GM12891 (cell line): Measurements from ENCODE around the gene ZCCHC10.
"Not testable (repeated sequence)": the region's sequence is repeated elsewhere in the genome, so short reads cannot be mapped to it uniquely, and the experiment has no call there.

Source experiments
- DNase-seq: peaks from one replicate; pipeline ENCODE4 v3.0.0; 2011; ENCODE audit warnings: low spot score; ENCODE audit not compliant: insufficient read length
- FAIRE-seq: peaks from 2 replicates; lab custom pipeline; 2011; peaks lifted over from hg19 to GRCh38; lab: Jason Lieb, UNC
- PAX5 ChIP-seq: IDR thresholded peaks from 2 replicates; pipeline ENCODE4 v1.6.1; 2011; ENCODE audit warnings: low read length, moderate library complexity, mild to moderate bottlenecking; ENCODE audit not compliant: insufficient read depth, severe bottlenecking
- POLR2A ChIP-seq: IDR thresholded peaks from 2 replicates; pipeline ENCODE4 v1.6.1; 2011; ENCODE audit warnings: low read depth, low read length, control low read depth
- POLR2AphosphoS5 ChIP-seq: IDR thresholded peaks from 2 replicates; pipeline ENCODE4 v1.6.1; 2011; ENCODE audit warnings: low read depth, low read length, control low read depth
- POU2F2 ChIP-seq: IDR thresholded peaks from 2 replicates; pipeline ENCODE4 v1.6.1; 2011; ENCODE audit warnings: low read depth, mild to moderate bottlenecking, control low read depth, low read length, moderate library complexity
- SPI1 ChIP-seq: IDR thresholded peaks from 2 replicates; pipeline ENCODE4 v1.6.1; 2011; ENCODE audit warnings: low read depth, low read length, control low read depth
- TAF1 ChIP-seq: IDR thresholded peaks from 2 replicates; pipeline ENCODE4 v1.6.1; 2011; ENCODE audit warnings: low read depth, low read length, control low read depth

The ZCCHC10 gene

DNA sequence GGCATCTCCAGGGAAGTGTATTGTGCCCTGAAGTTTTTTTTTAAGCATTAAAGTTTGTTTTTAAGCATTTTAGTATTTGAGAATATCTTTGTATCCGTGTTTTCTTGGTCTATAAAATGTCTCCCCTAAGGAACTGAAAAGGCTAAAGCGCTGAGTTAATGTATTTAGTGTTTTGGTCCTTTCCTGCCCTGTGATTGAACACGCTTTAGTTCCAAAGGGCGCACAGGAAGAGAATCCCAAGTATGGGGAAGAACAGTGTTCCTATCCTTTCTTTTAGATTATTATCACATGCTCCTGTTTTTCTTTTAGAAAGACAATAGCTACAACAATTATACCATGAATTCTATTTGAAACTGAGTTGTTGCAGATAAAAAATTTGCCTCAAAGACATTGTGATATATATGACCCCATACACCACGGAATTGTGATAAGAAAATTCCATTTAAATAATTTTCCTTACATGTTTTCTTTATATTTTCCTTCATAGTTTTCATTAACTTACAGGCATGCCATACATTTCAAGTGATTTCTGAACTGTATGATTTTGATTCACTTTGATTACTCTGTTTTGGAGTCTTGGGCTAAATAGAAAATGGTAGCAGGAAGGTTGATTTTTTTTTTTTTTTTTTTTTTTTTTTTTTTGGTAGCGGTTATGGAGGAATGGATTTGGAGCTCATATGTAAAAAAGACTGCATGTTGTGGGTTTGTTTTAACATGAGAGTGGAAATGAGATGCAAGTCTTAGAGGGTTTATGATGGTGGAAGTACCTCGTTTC lies 28.5 kb upstream of the ZCCHC10 start:
- no peak for DNase-seq
- TF ChIP-seq POLR2AphosphoS5 (no peak), POU2F2 (no peak), PAX5 (no peak), POLR2A (no peak), SPI1 (no peak), TAF1 (no peak)
- FAIRE-seq: no peak

DNA sequence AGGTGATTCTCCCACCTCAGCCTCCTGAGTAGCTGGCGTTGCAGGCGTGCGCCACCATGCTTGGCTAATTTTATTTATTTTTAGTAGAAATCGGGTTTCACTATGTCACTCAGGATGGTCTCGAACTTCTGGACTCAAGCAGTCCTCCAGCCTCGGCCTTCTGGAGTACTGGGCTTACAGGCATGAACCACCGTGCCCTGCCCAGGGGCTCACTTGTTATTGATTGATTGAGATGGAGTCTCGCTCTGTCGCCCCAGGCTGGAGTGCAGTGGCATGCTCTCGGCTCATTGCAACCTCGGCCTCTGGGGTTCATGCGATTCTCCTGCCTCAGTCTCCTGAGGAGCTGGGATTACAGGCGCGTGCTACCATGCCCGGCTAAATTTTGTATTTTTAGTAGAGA lies 27.1 kb upstream of the ZCCHC10 start:
- TF ChIP-seq PAX5: no peak
- TF ChIP-seq POLR2AphosphoS5: no peak
- no peak for TF ChIP-seq SPI1
- TF ChIP-seq POU2F2: no peak
- TF ChIP-seq POLR2A: no peak
- no peak for TF ChIP-seq TAF1
- FAIRE-seq (no peak), DNase-seq (no peak)

DNA sequence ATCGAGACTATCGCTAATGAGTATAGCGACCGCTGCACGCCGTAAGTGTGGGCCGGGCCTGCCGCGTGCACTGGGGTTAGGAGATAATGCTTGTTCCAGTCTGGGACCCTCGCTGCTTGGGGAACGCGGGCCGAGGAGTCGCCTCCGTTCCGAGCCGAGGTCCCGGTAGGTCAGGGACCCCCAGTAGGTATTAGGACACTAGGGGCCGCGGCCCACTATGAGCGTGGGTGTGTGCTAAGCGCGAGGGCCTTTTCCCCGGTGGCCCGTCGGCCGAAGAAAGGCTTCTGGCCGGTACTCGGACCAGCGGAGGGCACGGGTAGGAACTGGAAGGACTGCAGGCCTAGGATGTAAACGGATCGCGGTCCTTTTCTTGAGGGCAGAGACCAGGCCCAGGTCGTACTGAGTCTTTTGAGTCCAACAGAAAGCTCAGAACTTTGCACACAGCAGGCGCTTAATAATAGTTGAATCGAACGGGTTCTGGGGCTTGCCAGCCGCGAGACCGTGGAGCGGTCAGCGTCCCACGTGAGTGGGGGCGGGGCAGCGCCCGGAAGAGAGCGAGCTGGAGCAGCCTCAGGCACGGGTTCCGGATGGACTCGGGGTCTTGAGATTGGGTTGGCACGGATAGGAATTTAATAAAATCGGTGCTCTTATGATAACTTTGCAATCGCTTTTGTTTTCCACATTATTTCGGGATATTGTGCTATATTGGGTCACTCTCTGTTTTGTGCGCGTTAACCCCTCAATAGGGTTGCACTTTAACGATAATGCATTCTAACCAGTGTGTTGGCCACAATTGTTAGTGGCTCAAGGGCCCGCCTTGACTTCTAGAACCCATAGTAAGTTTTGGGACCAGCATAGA lies 26.2 kb upstream of the ZCCHC10 start:
- peak; percentile 53 for DNase-seq
- TF ChIP-seq PAX5: no peak
- no peak for TF ChIP-seq POU2F2
- no peak; the same call in 1 of the 2 replicates for TF ChIP-seq TAF1
- no peak for TF ChIP-seq SPI1
- peak; percentile 50; the same call in 1 of the 2 replicates for TF ChIP-seq POLR2AphosphoS5
- no peak for TF ChIP-seq POLR2A
- FAIRE-seq: peak; percentile 74

DNA sequence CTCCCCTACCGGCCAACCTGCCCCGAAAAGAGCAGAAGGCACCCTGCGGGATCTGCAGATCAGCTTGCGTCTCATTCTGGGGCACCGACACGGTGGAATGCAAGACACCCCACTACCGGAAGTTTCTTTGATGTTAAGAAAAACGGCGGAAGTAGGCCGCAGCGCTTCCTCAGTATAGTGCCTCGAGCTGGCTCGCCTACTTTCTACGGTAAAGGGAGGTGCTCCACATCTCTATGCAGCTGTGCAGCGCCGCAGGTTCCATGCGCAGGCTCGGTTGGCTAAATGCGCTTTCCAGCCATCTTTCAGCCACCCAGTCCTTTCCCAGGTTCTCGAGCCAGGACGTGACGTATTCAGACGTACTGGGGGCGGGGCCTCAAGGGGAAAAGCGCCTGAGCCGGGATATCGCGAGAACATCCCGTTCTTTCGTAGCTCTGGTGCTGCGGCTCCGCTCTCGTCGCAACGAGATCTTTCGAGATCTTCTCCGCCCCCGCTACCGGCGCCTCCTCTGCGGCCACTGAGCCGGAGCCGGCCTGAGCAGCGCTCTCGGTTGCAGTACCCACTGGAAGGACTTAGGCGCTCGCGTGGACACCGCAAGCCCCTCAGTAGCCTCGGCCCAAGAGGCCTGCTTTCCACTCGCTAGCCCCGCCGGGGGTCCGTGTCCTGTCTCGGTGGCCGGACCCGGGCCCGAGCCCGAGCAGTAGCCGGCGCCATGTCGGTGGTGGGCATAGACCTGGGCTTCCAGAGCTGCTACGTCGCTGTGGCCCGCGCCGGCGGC lies 25.4 kb upstream of the ZCCHC10 start, which contains the start of gene HSPA4:
Gene HSPA4 (plus strand): TSS at position 472 of the 775 bp plus-strand sequence. CDS start 238 bp downstream, at position 710.
- FAIRE-seq (peak; percentile 95), DNase-seq (peak; percentile 93)
- TF ChIP-seq SPI1: peak; percentile 34; the same call in 1 of the 2 replicates
- TF ChIP-seq POLR2A: peak; percentile 98
- TF ChIP-seq POU2F2: peak; percentile 53
- peak; percentile 94 for TF ChIP-seq TAF1
- TF ChIP-seq POLR2AphosphoS5: peak; percentile 92
- TF ChIP-seq PAX5: peak; percentile 54

DNA sequence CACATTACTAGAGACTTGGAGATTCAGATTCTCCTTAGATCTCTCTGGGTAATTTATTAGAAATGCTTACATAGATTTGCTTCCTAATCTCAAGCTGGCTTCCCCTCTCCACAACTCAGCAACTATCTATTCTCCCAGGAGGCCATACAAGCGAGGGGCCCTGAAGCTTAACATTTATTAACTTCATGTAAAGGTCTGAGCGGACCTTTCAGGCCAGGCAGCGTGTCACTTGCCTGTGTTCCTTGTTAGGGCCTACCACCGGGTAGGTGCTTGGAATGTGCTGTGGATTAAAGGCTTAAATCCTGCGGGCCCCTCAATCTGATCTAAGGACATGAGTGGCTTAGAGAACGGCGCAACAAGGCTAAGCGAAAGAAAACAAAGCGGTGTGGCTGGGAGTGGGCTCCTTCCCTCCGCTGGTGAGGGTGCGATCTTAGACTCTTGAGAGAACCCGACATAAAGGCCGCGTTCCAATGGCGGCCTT lies 24.8 kb upstream of the ZCCHC10 start:
- no peak for DNase-seq
- TF ChIP-seq PAX5 (no peak), POLR2A (no peak), TAF1 (no peak), POU2F2 (no peak), SPI1 (no peak), POLR2AphosphoS5 (no peak)
- FAIRE-seq: no peak

DNA sequence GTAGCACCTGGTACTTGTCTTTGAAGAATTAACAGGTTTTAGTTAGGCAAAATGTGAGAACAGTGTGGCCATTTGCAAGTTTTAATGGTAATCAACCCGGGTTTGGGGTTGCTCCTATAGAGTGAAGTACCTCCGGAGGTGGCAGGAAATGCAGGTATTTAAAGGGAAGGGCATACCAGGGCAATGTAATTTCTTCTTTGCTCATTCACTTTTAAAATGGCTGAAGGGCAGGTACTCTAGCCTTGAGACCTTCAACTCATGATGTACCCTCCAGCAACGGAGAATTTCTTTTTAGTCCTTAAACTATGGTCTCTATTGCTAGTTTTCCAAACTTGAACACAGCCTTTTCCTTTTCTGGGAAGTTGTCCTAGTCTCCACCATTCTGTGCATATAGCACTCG lies 24.2 kb upstream of the ZCCHC10 start:
- TF ChIP-seq POLR2A (no peak), SPI1 (no peak), TAF1 (no peak), PAX5 (no peak), POU2F2 (no peak), POLR2AphosphoS5 (no peak)
- DNase-seq (no peak), FAIRE-seq (no peak)

DNA sequence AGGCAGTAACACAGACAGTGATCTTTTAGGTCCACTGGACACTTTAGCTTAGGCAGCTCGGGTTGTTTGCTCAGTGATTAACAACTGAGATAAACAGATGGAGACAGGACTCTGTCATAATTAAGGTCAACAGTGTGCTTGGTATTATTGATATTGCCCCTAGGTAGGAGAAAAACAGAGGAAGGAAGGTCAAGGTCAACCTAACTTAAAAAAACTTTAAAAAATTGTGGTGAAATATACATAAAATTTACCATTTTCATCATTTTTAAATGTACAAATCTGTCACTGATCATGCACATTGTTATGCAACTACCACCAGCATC lies 23.3 kb upstream of the ZCCHC10 start:
- no peak for TF ChIP-seq POLR2A
- TF ChIP-seq SPI1: no peak
- no peak for TF ChIP-seq POLR2AphosphoS5
- no peak for TF ChIP-seq POU2F2
- TF ChIP-seq PAX5: no peak
- TF ChIP-seq TAF1: no peak

DNA sequence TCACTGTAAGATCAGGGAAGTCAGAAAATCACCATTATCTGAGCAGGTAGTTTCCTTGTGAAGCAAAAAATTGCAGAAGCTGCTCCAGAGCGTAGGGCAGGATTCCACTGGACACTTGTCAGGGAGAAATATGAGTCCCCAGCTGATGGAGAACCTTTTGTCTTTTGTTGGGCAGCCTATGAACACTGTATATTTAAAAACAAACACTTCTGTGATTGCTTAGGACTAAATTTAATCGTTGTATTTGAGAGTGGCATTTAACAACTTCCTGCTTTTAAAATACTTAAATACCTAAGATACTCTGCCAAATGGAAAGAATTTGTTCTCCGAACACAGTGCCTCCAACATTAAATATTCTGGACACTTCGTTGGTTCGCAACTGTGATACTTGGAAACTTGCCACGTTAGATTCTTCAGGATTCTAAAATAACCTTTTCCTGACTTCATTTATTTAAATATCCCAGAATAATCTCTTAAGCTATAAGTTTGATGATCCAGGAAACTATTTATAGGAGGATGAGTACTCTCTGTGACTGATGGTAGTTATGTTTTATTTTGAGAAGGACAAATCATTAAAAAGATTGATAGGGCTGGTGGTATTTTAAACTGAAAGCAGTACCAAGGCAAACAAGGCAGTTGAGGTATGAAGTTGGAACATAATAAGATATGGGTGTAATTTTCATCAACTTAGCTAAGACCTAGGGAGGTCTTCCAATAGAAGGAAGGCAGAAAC lies 22.8 kb upstream of the ZCCHC10 start:
- DNase-seq (no peak), FAIRE-seq (no peak)
- TF ChIP-seq TAF1 (no peak), SPI1 (no peak), PAX5 (no peak), POLR2AphosphoS5 (no peak)

More for the DNA sequence above, 23.3 kb upstream of the ZCCHC10 start:
- DNase-seq (no peak), FAIRE-seq (no peak)

DNA sequence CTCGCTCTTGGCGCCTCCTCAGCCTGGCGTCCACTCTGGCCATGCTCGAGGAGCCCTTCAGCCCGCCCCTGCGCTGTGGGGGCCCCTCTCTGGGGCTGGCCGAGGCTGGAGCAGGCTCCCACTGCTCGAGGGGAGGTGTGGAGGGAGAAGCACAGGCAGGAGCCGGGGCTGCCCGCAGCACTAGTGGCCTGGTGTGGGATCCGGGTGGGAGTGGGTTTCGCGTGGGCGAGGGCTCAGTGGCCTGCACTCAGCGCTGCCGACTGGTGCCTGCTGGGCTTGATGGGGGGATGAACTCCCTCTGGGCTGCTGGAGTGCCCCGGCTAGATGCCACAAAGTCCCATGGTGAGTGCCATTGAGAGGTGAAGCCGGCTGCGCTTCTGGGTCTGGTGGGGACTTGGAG lies 21.1 kb upstream of the ZCCHC10 start:
- TF ChIP-seq POLR2A: no peak
- no peak for TF ChIP-seq POU2F2
- no peak for TF ChIP-seq PAX5
- no peak for TF ChIP-seq TAF1
- TF ChIP-seq SPI1: no peak
- no peak for TF ChIP-seq POLR2AphosphoS5
- DNase-seq: no peak
- no peak for FAIRE-seq

DNA sequence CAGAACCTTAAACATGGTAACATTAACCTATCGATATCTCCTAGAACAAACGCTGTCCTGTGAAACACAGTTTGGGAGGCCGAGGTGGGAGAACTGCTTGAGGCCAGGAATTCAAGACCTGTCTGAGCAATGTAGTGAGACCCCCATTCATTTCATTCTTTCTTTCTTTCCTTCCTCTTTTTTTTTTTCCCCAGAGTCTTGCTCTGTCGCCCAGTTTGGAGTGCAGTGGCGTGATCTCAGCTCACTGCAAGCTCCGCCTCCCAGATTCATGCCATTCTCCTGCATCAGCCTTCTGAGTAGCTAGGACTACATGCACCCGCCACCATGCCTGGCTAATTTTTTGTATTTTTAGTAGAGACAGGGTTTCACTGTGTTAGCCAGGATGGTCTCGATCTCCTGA lies 20.2 kb upstream of the ZCCHC10 start:
- FAIRE-seq, DNase-seq: not testable (repeated sequence)
